Activated naive CD4-positive, alpha-beta T cell treated with anti-CD3 and anti-CD28 coated beads, Interleukin-2, amount 50 U/mL, for 72 hours (primary cell): Measurements from ENCODE around the gene CD300H. TPM values are rescaled to one million over a fixed set of nuclear protein-coding genes. Genes with fewer than 3 reads are reported as not detected.

Experiments used
- ATAC-seq, 2 donors: fragments of 150-1000 bp; cut with Tn5 transposase; 2 replicates each; pipeline ENCODE4 v1.10.0; 2021; ENCODE audit warnings: mild to moderate bottlenecking in 2 of 2, moderate library complexity in 2 of 2
- DNase-seq, 2 donors: peaks; one replicate each; pipeline ENCODE4 v3.0.0; 2021 to 2022; ENCODE audit warnings: low spot score in 2 of 2
- H3K27ac Mint-ChIP-seq, 2 donors: one replicate each; pipeline ENCODE4 v1.8.0; 2022; ENCODE audit warnings: mild to moderate bottlenecking in 2 of 2, mixed read lengths in 2 of 2
- H3K36me3 Mint-ChIP-seq, 2 donors: one replicate each; pipeline ENCODE4 v1.8.0; 2022; ENCODE audit warnings: mixed read lengths in 2 of 2
- H3K9me3 Mint-ChIP-seq, 2 donors: one replicate each; pipeline ENCODE4 v1.8.0; 2022; ENCODE audit warnings: mixed read lengths in 2 of 2
- total RNA-seq, 2 donors: library from RNA; stranded (reverse); gene quantifications; one replicate each; pipeline ENCODE4 v1.2.3, GENCODE V29; 2022

CD300H gene
- not detected for total RNA-seq

DNA sequence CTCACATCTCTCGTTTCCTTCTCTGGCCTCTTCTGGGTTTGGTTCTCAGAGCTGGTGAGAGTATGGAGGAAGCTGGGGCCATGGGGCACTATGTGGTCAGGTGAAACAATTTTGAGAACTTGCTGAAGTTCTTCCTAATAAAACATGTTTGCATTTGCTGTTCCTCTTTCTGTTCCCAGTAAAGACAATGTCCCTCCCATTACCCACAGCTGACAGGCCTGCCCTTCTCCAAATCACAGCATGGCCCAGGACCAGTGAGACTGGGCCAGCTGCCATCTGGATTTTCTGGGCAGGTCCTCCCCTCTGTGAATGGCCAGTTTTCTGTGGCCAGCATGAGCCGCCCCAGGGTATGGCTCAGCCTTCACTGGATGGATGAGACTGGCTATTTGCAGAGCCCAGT lies at the start of gene CD300H:
CD300H (minus strand) TSS at position 113 of the 400 bp plus-strand sequence.
- Mint-ChIP-seq H3K36me3 (no peaks in the 10 kb centered on the region), H3K9me3 (no peaks in the 10 kb centered on the region), H3K27ac (no peak within 1 kb of the TSS)
- DNase-seq (no peak), ATAC-seq (no peak)

DNA sequence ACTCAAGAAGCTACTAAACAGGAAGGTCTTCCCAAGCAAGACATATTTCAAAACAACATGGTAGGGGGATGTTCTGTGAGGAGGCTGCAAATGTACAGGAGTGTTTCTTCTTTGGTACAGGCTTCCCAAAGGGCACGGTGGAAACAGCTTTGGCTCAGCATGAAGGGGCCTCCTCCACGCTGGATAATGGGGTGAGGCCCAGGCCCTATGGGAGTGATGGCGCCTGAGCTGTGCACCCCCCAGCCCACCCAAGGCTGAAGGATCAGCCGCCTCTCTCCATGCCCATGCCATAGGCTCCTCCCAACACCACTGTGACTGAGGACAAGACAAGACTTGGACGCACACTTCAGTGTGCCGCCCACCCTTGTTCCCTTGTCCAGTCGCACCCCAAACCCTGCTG lies 49.4 kb upstream of the CD300H start:
- Mint-ChIP-seq H3K36me3 (no peaks in the 10 kb centered on the region), H3K9me3 (no peaks in the 10 kb centered on the region), H3K27ac (no peak overlapping the region)
- DNase-seq (no peak), ATAC-seq (no peak)

DNA sequence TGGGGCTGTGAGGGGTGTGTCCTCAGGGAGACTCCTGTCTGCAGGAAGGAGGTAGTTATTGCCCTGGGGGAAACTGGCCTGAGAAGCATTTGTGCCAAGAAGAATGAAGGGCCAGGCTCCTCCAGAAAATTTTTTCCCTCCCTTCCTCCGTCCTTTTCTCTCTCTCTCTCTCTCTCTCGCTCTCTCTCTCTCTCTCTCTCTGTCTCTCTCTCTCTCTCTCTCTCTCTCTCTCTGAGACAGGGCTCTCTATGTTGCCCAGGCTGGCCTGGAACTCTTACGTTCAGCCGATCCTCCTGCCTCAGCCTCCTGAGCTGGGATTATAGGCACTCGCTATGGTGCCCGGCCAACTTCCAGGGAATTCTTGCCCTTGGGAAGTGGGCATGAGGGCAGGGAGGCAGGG lies 44.7 kb upstream of the CD300H start:
- ATAC-seq: no peak
- Mint-ChIP-seq H3K9me3 (no peaks in the 10 kb centered on the region), H3K27ac (no peak overlapping the region), H3K36me3 (no peaks in the 10 kb centered on the region)
- DNase-seq: no peak

DNA sequence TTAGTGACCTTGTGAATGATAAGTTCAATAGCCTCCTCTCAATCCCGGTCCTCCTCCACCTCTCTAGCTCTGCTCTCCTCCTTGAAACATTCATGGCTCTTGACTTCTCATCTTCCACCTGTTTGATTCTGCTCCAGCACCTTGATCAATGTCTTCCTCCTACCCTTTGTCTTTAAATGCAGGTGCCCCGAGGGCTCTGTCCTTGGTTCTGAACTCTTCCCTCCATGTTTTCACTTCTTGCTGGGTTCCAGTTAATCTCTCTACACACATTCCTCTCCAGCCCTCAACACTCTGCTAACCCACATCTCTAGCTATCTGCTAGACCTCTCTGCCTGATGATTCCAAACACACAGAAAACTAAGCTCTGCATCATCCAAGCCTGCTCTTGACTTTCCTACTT lies 42.8 kb upstream of the CD300H start:
- ATAC-seq (no peak), DNase-seq (no peak)
- no peaks in the 10 kb centered on the region for H3K36me3 Mint-ChIP-seq
- no peaks in the 10 kb centered on the region for H3K9me3 Mint-ChIP-seq
- no peak overlapping the region for H3K27ac Mint-ChIP-seq

DNA sequence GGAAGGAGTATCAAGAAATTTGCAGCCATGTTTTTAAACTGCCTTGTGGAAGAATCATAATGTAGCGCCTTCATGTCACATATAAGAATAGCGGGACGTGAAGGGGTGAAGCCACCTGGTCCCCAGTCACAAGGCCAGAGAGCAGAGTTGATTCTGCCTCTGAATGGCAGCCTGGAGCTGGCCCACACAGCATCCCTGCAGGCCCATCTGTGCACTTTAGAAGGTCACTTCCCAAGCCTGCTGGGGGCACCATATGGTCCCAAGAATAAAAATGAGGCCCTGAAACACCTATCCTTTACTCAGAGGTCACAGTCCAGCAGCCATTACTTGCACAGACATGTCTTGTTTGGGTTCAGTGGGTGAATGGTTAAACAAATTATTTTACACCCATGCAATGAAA lies 41.2 kb upstream of the CD300H start:
- H3K36me3 Mint-ChIP-seq: no peaks in the 10 kb centered on the region
- ATAC-seq: no peak
- DNase-seq: no peak
- no peak overlapping the region for H3K27ac Mint-ChIP-seq
- no peaks in the 10 kb centered on the region for H3K9me3 Mint-ChIP-seq

DNA sequence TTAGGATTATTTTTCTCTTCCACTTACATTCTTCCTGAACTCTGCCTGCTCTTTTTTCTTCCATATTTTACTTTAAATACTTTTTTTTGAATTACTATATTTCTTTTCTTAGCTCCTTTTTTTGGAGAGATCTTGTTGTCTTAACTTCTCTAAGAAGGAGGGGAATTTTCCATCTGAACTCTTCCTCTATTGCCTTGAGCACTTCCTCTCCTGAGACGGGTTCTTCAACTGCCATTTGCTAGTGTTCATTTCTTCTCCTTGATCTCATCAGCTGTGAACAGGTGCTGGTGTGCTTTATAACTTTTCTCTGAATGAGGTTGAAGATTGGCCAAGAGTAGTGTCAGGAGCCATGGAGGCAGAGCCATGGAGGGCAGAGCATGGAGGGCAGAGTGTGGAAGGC lies 39.9 kb upstream of the CD300H start:
- no peak for ATAC-seq
- no peak for DNase-seq
- H3K9me3 Mint-ChIP-seq: no peaks in the 10 kb centered on the region
- H3K36me3 Mint-ChIP-seq: no peaks in the 10 kb centered on the region
- H3K27ac Mint-ChIP-seq: no peak overlapping the region

DNA sequence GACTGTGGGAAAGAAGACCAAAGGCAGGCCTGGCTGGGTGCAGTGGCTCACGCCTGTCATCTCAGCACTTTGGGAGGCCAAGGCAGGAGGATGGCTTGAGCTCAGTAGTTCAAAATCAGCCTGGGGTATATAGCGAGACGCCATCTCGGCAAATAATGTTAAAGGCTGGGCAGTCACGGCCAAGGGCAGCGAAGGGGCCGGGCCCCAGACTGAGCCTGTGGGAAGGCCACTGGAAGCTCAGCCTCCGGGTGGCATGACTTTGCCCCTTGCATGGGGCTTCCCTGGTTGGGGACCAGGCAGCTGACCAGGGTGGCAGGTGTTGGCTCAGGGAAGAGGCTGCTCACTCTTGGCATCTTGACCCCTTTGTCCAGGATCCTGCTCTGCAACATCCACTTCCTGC lies 38.7 kb upstream of the CD300H start:
- H3K27ac Mint-ChIP-seq: no peak overlapping the region
- ATAC-seq: no peak
- no peak for DNase-seq
- H3K36me3 Mint-ChIP-seq: no peaks in the 10 kb centered on the region
- H3K9me3 Mint-ChIP-seq: no peaks in the 10 kb centered on the region

DNA sequence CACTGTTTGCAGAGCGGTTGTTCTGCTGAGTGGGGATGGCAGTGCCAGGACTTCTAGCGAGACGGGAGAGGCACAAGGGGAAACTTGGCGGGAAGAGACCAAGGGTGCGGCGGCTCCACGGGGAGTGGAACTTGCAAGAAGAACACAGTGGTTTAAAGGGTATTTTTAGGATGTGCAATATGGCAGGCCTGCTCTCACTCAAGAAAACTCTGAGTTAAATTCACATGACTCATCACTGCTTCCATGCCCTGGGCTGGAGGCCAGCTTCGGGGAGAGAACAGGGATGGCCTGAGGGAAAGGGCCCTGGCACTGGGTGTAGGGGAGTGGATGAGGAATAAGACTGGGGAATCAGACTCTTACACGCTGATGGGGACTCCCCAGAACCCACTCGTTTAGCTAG lies 38.1 kb upstream of the CD300H start:
- DNase-seq (no peak), ATAC-seq (no peak)
- Mint-ChIP-seq H3K9me3 (no peaks in the 10 kb centered on the region), H3K36me3 (no peaks in the 10 kb centered on the region), H3K27ac (no peak overlapping the region)

DNA sequence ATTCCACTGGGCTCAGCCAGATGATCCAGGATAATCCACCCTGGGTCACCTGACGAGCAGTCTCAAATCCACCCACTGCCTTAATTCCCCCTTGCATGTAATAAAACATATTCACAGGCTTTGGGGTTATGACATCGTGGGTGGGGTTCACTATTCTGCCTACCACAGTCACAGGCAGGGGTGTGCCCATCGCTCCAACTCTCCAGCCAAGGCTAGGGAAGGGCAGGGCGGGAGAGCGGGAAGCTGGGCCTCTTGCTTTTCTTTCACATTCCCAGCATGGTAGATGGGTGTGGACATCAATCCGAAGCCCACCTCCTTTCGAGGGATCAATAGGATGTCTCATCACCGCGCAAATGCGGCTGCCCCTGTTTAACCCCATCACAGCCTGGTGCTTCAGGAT lies 37.5 kb upstream of the CD300H start:
- H3K36me3 Mint-ChIP-seq: no peaks in the 10 kb centered on the region
- DNase-seq (no peak), ATAC-seq (no peak)
- H3K9me3 Mint-ChIP-seq: no peaks in the 10 kb centered on the region
- H3K27ac Mint-ChIP-seq: no peak overlapping the region

DNA sequence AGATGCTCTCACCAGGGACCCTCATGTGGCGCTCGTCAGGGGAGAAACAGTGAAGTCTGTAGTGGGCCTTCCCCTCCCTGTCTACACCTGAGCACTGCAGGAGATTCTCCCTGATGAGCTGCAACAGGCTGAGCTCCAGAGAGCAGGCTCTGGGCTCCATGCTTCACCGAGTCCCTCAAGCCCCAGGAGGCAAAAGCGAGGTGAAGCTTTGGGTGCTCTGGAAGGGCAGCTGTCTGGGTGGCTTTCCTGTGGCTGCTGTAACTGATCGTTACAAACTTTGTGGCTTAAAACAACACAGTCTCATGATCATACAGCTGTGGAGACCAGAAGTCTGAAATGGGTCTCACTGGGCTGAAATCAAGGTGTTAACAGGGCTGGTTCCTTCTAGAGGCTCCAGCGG lies 36.9 kb upstream of the CD300H start:
- Mint-ChIP-seq H3K27ac (no peak overlapping the region), H3K9me3 (no peaks in the 10 kb centered on the region), H3K36me3 (no peaks in the 10 kb centered on the region)
- DNase-seq: no peak
- ATAC-seq: no peak

DNA sequence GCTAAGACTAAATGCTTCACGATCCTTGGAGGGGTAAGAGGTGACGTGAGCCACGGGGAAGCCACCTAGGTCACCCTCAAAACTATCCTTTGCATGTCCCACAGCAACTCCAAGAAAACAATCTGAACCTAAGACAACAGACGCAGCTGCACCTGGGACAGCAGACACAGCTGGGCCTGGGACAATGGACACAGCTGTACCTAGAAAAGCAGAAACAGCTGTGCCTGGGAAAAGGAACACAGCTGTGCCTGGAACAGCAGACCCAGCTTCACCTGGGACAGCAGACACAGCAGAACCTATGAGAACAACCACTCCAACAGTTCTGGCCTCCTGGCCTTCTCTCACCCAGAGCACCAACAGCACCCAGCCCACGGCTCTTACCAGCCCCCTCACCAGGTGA lies 36.4 kb upstream of the CD300H start:
- DNase-seq: no peak
- Mint-ChIP-seq H3K36me3 (no peaks in the 10 kb centered on the region), H3K9me3 (no peaks in the 10 kb centered on the region), H3K27ac (no peak overlapping the region)
- no peak for ATAC-seq

DNA sequence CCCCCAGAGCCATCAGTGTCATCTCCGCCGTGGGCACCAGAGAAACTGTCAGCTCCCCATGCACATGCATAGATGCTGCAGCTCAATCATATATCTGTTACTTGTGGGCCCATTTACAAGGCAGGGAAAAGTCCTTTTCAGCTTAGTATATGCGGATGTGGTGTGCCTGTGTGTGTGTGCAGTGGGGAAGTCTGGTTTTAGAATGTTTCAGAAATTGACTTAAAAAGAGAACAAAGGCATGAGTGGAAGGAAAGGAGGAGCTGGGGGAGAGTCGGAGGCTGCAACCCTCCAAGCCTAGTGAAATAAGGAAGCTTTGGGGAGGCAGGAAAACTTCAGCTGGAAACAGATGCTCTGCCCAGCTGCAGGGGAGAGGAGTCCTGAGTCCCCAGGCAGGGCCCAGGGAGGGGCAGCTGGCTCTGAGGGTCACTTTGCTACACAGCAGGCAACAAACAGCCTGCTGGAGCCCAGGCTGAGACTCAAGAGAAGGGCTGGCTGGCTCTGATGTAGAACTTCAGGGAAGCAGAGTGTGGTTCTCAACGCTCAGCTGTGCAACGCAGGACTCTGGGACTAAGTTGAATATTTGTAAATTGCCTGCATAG lies 35.8 kb upstream of the CD300H start:
- ATAC-seq (no peak), DNase-seq (no peak)
- Mint-ChIP-seq H3K9me3 (no peaks in the 10 kb centered on the region), H3K27ac (no peak overlapping the region), H3K36me3 (no peaks in the 10 kb centered on the region)

DNA sequence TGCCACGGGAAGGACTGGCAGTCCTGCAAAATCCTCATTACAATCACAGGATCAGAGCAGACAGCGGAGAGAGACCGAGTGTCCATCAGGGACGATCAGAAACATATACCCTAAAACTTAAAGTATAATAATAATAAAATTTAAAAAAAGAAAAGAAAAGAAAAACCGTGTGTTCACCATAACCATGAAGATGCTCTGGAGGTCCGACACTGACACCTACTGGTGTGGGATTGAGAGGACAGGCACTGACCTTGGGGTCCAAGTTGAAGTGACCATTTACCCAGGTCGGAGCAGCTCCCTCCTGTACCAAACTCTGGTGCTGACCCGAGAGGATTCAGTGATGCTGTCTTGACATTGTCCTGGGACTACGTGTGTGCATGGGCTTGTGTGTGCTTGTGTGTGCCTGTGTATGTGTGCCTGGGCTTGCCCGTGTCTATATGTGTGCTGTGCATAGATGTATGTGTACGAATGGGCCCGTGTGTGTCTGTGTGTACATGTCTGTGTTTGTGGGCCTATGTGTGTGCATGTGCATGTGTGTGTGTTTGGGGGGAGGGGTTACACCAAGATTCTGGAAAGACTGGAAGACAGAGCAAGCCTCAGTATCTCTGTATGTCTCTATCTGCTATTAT lies 34.7 kb upstream of the CD300H start:
- Mint-ChIP-seq H3K36me3 (no peaks in the 10 kb centered on the region), H3K27ac (no peak overlapping the region), H3K9me3 (no peaks in the 10 kb centered on the region)
- DNase-seq: peak in 1 of 2 donors; percentile 46
- ATAC-seq: peak in 1 of 2 donors; percentile 56

DNA sequence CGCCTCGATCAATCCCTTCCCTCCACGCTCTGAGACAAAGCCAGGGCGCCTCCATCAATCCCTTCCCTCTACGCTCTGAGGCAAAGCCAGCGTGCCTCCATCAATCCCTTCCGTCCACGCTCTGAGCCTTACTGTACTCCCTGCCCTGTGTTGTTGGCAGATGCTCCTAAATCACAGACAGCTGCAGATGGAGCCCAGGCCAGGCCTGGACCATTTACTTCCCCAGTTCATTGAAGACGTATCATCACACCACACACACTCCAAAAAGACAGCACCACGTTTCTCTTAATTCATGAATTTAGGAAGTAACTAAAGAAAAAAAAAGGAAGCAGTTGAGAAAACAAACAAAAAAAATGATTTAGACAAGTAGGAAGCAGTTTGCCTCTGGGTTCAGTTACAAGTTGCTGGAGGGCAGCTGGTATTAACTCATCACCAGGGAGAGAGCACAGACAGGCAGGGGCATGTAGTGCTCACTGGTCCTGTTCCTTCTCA lies 32.2 kb upstream of the CD300H start:
- no peak for ATAC-seq
- DNase-seq: no peak
- H3K9me3 Mint-ChIP-seq: no peaks in the 10 kb centered on the region
- H3K27ac Mint-ChIP-seq: peak overlapping the region in 1 of 2 donors; percentile 23
- no peaks in the 10 kb centered on the region for H3K36me3 Mint-ChIP-seq

DNA sequence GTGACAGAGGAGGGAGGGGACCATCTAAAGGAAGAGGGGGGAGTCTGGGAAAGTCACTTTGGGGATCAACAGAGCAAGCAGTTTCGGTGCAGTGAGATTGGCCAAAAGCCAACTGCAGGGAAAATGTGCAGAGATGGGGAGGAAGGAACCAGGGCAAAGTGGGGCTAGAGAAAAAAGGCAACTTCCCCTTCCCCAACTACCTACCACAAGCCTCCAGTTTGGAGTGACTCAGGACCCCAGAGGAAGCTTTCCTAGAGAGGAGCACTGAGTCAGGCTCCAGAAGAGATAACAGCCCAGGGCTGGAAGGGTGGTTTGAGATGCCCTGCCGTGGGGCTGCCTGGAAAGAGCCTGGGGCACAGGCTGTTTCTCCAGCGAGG lies 31.7 kb upstream of the CD300H start:
- H3K27ac Mint-ChIP-seq: peak overlapping the region in 1 of 2 donors; percentile 23

DNA sequence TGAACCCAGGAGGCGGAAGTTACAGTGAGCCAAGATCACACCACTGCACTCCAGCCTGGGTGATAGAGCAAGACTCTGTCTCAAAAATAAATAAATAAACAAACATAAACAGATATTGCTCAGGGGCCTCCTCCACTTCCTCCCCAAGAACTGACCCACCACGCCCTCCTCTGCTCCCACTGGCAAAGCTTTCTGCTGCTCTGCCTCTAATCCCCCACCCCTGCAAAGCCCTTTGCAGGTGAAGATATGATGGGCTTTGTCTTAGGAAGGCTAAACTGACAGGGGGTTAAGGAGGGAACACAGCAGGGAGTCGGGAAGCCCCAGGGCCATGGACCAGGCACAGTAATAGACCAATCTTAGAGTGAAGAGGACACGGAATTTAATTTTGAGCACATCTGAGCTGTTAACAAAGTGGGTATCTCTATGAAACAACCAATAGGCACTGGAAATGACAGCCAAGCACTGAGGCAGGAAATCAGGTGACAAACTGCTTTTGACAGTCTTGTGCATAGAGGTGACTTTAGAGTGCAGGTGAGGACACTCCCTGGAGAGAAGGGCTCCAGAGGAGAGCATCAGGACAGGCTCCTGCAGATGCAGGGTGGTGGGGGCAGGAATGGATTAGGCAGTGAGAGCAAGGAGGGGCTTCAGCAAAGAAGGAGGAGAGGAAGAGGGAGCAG lies 31.2 kb upstream of the CD300H start:
- H3K9me3 Mint-ChIP-seq: no peaks in the 10 kb centered on the region
- peak overlapping the region in 1 of 2 donors; percentile 36 for H3K27ac Mint-ChIP-seq
- DNase-seq (no peak), ATAC-seq (no peak)
- no peaks in the 10 kb centered on the region for H3K36me3 Mint-ChIP-seq

More for the DNA sequence above, 31.7 kb upstream of the CD300H start:
- DNase-seq: no peak
- H3K9me3 Mint-ChIP-seq: no peaks in the 10 kb centered on the region
- H3K36me3 Mint-ChIP-seq: no peaks in the 10 kb centered on the region
- ATAC-seq: peak in 1 of 2 donors; percentile 28

DNA sequence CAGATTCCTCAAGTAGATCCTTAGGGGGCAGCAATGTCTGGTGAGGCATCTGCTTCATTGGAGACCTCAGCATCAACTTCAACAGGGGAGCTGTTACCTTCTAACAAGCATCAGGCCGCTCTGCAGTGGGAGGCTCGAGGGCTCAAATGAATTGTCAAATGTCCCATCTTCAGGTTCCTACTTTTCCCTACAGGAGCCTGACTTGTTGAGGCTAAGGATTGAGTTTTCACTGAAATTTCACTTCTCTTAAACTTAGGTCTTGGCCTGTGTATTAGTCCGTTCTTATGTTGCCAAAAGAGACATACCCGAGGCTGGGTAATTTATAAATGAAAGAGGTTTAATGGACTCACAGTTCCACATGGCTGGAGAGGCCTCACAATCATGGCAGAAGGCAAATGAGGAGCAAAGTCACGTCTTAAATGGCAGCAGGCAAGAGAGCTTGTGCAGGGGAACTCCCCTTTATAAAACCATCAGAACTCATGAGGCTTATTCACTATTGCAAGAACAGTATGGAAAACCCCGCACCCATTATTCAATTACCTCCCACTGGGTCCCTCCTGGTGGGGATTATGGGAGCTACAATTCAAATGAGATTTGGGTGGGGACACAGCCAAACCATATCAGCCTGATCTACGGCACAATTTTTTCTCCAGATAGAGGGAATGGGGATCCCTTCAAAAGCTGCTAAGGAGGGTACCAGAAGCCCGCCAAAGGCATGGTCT lies 29.9 kb upstream of the CD300H start:
- Mint-ChIP-seq H3K36me3 (no peaks in the 10 kb centered on the region), H3K27ac (no peak overlapping the region), H3K9me3 (no peaks in the 10 kb centered on the region)
- ATAC-seq (no peak), DNase-seq (no peak)
